Measurements from ENCODE around the gene ZHX3. TPM values are rescaled to one million over a fixed set of nuclear protein-coding genes. Genes with fewer than 3 reads are reported as not detected.
A peak's percentile ranks its signal among the peaks of the same experiment; 100 is the strongest.
"Not testable (repeated sequence)": the region's sequence is repeated elsewhere in the genome, so short reads cannot be mapped to it uniquely, and the experiment has no call there.

ZHX3 gene
- total RNA-seq, 1 donor = 4.3 TPM

GRCh38 chr20:41329435-41330342, 12.2 kb upstream of the ZHX3 start:
- Histone ChIP-seq H3K9me3 (ENCODE audit: low read depth, low read length) (no peaks in the 10 kb centered on the region), H3K4me3 (ENCODE audit: low read length) (no peak overlapping the region), H3K27me3 (ENCODE audit: insufficient read depth, low read length) (peaks cover 2% of the 10 kb centered on the region), H3K4me1 (ENCODE audit: insufficient read depth, low read length) (peaks cover 11% of the 10 kb centered on the region)

- H3K4me1 ChIP-seq (ENCODE audit: insufficient read depth, low read length) = peaks cover 11% of the 10 kb centered on the region
- H3K9me3 ChIP-seq (ENCODE audit: low read depth, low read length) = no peaks in the 10 kb centered on the region
- H3K4me3 ChIP-seq (ENCODE audit: low read length) = no peak overlapping the region
- peaks cover 2% of the 10 kb centered on the region for H3K27me3 ChIP-seq (ENCODE audit: insufficient read depth, low read length)
These were observed 9.6 kb upstream of the ZHX3 start for GRCh38 chr20:41327178-41327577.

GRCh38 chr20:41320976-41321375, 3.4 kb upstream of the ZHX3 start:
- Histone ChIP-seq H3K9me3 (ENCODE audit: low read depth, low read length) (no peaks in the 10 kb centered on the region), H3K27me3 (ENCODE audit: insufficient read depth, low read length) (no peaks in the 10 kb centered on the region), H3K4me3 (ENCODE audit: low read length) (no peak overlapping the region), H3K4me1 (ENCODE audit: insufficient read depth, low read length) (peaks cover 12% of the 10 kb centered on the region)

- Histone ChIP-seq H3K4me3 (ENCODE audit: low read length) (no peak overlapping the region), H3K27me3 (ENCODE audit: insufficient read depth, low read length) (no peaks in the 10 kb centered on the region), H3K4me1 (ENCODE audit: insufficient read depth, low read length) (peaks cover 12% of the 10 kb centered on the region), H3K9me3 (ENCODE audit: low read depth, low read length) (no peaks in the 10 kb centered on the region)
These were observed 2.9 kb upstream of the ZHX3 start for GRCh38 chr20:41320441-41320840.

- Histone ChIP-seq H3K4me3 (ENCODE audit: low read length) (no peak overlapping the region), H3K4me1 (ENCODE audit: insufficient read depth, low read length) (peaks cover 12% of the 10 kb centered on the region), H3K9me3 (ENCODE audit: low read depth, low read length) (no peaks in the 10 kb centered on the region), H3K27me3 (ENCODE audit: insufficient read depth, low read length) (no peaks in the 10 kb centered on the region)
These were observed 729 bp upstream of the ZHX3 start for GRCh38 chr20:41318271-41318649.

GRCh38 chr20:41316602-41317545, 657 bp downstream of the ZHX3 start:
- Histone ChIP-seq H3K4me3 (ENCODE audit: low read length) (peak overlapping the region; percentile 49), H3K4me1 (ENCODE audit: insufficient read depth, low read length) (peaks cover 12% of the 10 kb centered on the region), H3K27me3 (ENCODE audit: insufficient read depth, low read length) (no peaks in the 10 kb centered on the region), H3K9me3 (ENCODE audit: low read depth, low read length) (no peaks in the 10 kb centered on the region)

- Histone ChIP-seq H3K9me3 (ENCODE audit: low read depth, low read length) (no peaks in the 10 kb centered on the region), H3K27me3 (ENCODE audit: insufficient read depth, low read length) (no peaks in the 10 kb centered on the region), H3K4me1 (ENCODE audit: insufficient read depth, low read length) (peaks cover 12% of the 10 kb centered on the region), H3K4me3 (ENCODE audit: low read length) (no peak overlapping the region)
These were observed 1.5 kb downstream of the ZHX3 start for GRCh38 chr20:41316051-41316450.

GRCh38 chr20:41314386-41314785, 3.1 kb downstream of the ZHX3 start:
- peaks cover 12% of the 10 kb centered on the region for H3K4me1 ChIP-seq (ENCODE audit: insufficient read depth, low read length)
- H3K27me3 ChIP-seq (ENCODE audit: insufficient read depth, low read length) = no peaks in the 10 kb centered on the region
- no peaks in the 10 kb centered on the region for H3K9me3 ChIP-seq (ENCODE audit: low read depth, low read length)
- H3K4me3 ChIP-seq (ENCODE audit: low read length) = no peak overlapping the region

GRCh38 chr20:41312009-41312408, 5.5 kb downstream of the ZHX3 start:
- H3K9me3 ChIP-seq (ENCODE audit: low read depth, low read length); H3K4me3 ChIP-seq (ENCODE audit: low read length); H3K27me3 ChIP-seq (ENCODE audit: insufficient read depth, low read length): not testable (repeated sequence)
- H3K4me1 ChIP-seq (ENCODE audit: insufficient read depth, low read length) = peaks cover 19% of the 10 kb centered on the region

GRCh38 chr20:41309817-41310216, 7.7 kb downstream of the ZHX3 start:
- no peak overlapping the region for H3K4me3 ChIP-seq (ENCODE audit: low read length)
- H3K9me3 ChIP-seq (ENCODE audit: low read depth, low read length) = no peaks in the 10 kb centered on the region
- no peaks in the 10 kb centered on the region for H3K27me3 ChIP-seq (ENCODE audit: insufficient read depth, low read length)
- H3K4me1 ChIP-seq (ENCODE audit: insufficient read depth, low read length) = peaks cover 12% of the 10 kb centered on the region

GRCh38 chr20:41308726-41309413, 8.7 kb downstream of the ZHX3 start:
- Histone ChIP-seq H3K4me3 (ENCODE audit: low read length) (no peak overlapping the region), H3K4me1 (ENCODE audit: insufficient read depth, low read length) (peaks cover 18% of the 10 kb centered on the region), H3K27me3 (ENCODE audit: insufficient read depth, low read length) (no peaks in the 10 kb centered on the region), H3K9me3 (ENCODE audit: low read depth, low read length) (no peaks in the 10 kb centered on the region)

- Histone ChIP-seq H3K4me3 (ENCODE audit: low read length) (no peak overlapping the region), H3K27me3 (ENCODE audit: insufficient read depth, low read length) (no peaks in the 10 kb centered on the region), H3K4me1 (ENCODE audit: insufficient read depth, low read length) (peaks cover 18% of the 10 kb centered on the region), H3K9me3 (ENCODE audit: low read depth, low read length) (no peaks in the 10 kb centered on the region)
These were observed 9.2 kb downstream of the ZHX3 start for GRCh38 chr20:41308290-41308711.

- Histone ChIP-seq H3K9me3 (ENCODE audit: low read depth, low read length) (no peaks in the 10 kb centered on the region), H3K4me1 (ENCODE audit: insufficient read depth, low read length) (peaks cover 18% of the 10 kb centered on the region), H3K27me3 (ENCODE audit: insufficient read depth, low read length) (no peaks in the 10 kb centered on the region)
These were observed 10.5 kb downstream of the ZHX3 start for GRCh38 chr20:41307021-41307420.

GRCh38 chr20:41306061-41306727, 11.3 kb downstream of the ZHX3 start:
- Histone ChIP-seq H3K4me3 (ENCODE audit: low read length) (no peak overlapping the region), H3K4me1 (ENCODE audit: insufficient read depth, low read length) (peaks cover 18% of the 10 kb centered on the region), H3K9me3 (ENCODE audit: low read depth, low read length) (no peaks in the 10 kb centered on the region), H3K27me3 (ENCODE audit: insufficient read depth, low read length) (no peaks in the 10 kb centered on the region)

More at GRCh38 chr20:41307021-41307420, 10.5 kb downstream of the ZHX3 start:
- H3K4me3 ChIP-seq (ENCODE audit: low read length) = no peak overlapping the region
